ENCODE results near the gene LAMTOR2. TPM values are rescaled to one million over a fixed set of nuclear protein-coding genes. Genes with fewer than 3 reads are reported as not detected.

Gene LAMTOR2
- total RNA-seq, 1 experiment from 2014 or later = 49.4 TPM

- TF ChIP-seq, protein P1, sequence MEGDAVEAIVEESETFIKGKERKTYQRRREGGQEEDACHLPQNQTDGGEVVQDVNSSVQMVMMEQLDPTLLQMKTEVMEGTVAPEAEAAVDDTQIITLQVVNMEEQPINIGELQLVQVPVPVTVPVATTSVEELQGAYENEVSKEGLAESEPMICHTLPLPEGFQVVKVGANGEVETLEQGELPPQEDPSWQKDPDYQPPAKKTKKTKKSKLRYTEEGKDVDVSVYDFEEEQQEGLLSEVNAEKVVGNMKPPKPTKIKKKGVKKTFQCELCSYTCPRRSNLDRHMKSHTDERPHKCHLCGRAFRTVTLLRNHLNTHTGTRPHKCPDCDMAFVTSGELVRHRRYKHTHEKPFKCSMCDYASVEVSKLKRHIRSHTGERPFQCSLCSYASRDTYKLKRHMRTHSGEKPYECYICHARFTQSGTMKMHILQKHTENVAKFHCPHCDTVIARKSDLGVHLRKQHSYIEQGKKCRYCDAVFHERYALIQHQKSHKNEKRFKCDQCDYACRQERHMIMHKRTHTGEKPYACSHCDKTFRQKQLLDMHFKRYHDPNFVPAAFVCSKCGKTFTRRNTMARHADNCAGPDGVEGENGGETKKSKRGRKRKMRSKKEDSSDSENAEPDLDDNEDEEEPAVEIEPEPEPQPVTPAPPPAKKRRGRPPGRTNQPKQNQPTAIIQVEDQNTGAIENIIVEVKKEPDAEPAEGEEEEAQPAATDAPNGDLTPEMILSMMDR (IDR thresholded peaks at IDR 0.05; ENCODE audit: insufficient read depth in 1 of 2, low read depth in 1 of 2, low read length in 1 of 2, severe bottlenecking in 1 of 2, unreplicated experiment in 1 of 2) = no peak
- ChIA-PET CTCF (no interaction called here), POLR2A (no interaction called here)
- no peaks in the 10 kb centered on the region for H3K9me3 ChIP-seq
- H3K4me3 ChIP-seq (ENCODE audit: low read depth, low read length) = peak overlapping the region; percentile 86
- H3K27me3 ChIP-seq (replicated peaks; ENCODE audit: control insufficient read depth, insufficient read depth, low read length) = no peaks in the 10 kb centered on the region
- H3K36me3 ChIP-seq (ENCODE audit: control insufficient read depth, insufficient read depth, low read length) = no peaks in the 10 kb centered on the region
- no peaks in the 10 kb centered on the region for H3K9me3 Mint-ChIP-seq (ENCODE audit: unreplicated experiment)
- peaks cover 33% of the 10 kb centered on the region for H3K36me3 Mint-ChIP-seq (ENCODE audit: insufficient read depth, unreplicated experiment)
- no peaks in the 10 kb centered on the region for H3K27me3 Mint-ChIP-seq (ENCODE audit: insufficient read depth, unreplicated experiment)
- no peak for DNase-seq
- BruUV-seq (replicated peaks) = TSS peak; percentile 58
- H3K4me3 Mint-ChIP-seq (ENCODE audit: unreplicated experiment) = peak overlapping the region; percentile 98
- intact Hi-C loops (cut with micrococcal nuclease; ENCODE audit: unreplicated experiment) = loop anchor here (2.0 kb wide), 2 partner anchors 31 to 121 kb away; partner anchors contain the start of gene KHDC4
- no peaks in the 10 kb centered on the region for H3K4me1 Mint-ChIP-seq (ENCODE audit: low read depth, unreplicated experiment)
- H3K27ac Mint-ChIP-seq (ENCODE audit: unreplicated experiment) = peak overlapping the region; percentile 91
- peaks cover 14% of the 10 kb centered on the region for H3K4me1 ChIP-seq
Observed at GRCh38 chr1:156055281-156056048, 883 bp downstream of the LAMTOR2 start.

DNA sequence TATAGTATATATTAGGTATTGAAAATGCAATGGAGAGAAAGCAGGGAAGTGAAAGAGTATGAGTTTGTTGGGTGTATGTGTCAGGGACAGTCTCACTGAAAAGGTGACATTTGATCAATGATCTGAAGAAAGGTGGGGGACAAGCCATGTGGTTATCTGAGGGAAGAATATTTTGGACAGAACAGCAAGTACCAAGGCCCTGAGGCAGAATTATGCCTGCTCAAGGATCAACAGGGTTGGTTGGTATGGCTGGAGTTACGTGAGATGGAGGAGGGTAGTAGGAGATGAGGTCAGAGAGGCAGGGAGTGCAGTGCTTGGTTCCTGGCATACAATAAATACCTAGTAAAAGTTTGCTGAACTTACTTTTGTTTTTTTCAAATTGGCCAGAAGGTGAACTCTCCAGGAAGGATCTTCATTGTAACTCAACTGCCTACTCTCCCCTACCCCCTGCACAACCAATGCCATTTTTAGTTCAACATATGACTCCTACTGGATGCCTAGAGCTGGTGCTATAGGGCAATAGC, 1.8 kb downstream of the LAMTOR2 start:
- Mint-ChIP-seq H3K27me3 (ENCODE audit: insufficient read depth, unreplicated experiment) (no peaks in the 10 kb centered on the region), H3K4me3 (ENCODE audit: unreplicated experiment) (no peak overlapping the region), H3K27ac (ENCODE audit: unreplicated experiment) (no peak overlapping the region), H3K9me3 (ENCODE audit: unreplicated experiment) (no peaks in the 10 kb centered on the region), H3K4me1 (ENCODE audit: low read depth, unreplicated experiment) (no peaks in the 10 kb centered on the region), H3K36me3 (ENCODE audit: insufficient read depth, unreplicated experiment) (peaks cover 32% of the 10 kb centered on the region)
- no peaks in the 10 kb centered on the region for H3K27me3 ChIP-seq (replicated peaks; ENCODE audit: control insufficient read depth, insufficient read depth, low read length)
- DNase-seq = no peak
- no peaks in the 10 kb centered on the region for H3K9me3 ChIP-seq
- peaks cover 14% of the 10 kb centered on the region for H3K4me1 ChIP-seq
- H3K36me3 ChIP-seq (ENCODE audit: control insufficient read depth, insufficient read depth, low read length) = no peaks in the 10 kb centered on the region
- intact Hi-C loops (cut with micrococcal nuclease; ENCODE audit: unreplicated experiment) = no loop called here
- H3K4me3 ChIP-seq (ENCODE audit: low read depth, low read length) = no peak overlapping the region
- no TSS peak for BruUV-seq (replicated peaks)
- TF ChIP-seq, protein P1 (IDR thresholded peaks at IDR 0.05; ENCODE audit: insufficient read depth in 1 of 2, low read depth in 1 of 2, low read length in 1 of 2, severe bottlenecking in 1 of 2, unreplicated experiment in 1 of 2) = no peak
- CTCF ChIA-PET = no interaction called here
- POLR2A ChIA-PET = no interaction called here

- peaks cover 37% of the 10 kb centered on the region for H3K36me3 Mint-ChIP-seq (ENCODE audit: insufficient read depth, unreplicated experiment)
- no peaks in the 10 kb centered on the region for H3K27me3 Mint-ChIP-seq (ENCODE audit: insufficient read depth, unreplicated experiment)
- ChIA-PET POLR2A (interaction anchor here (0.6 to 1.6 kb wide), 4 partner anchors 10 to 69 kb away, joined by 3 to 5 read pairs (median 5); partner anchors contain the start of gene MEX3A), CTCF (interaction anchor here (1.4 to 2.1 kb wide), 2 partner anchors 69 to 123 kb away, joined by 4 to 7 read pairs; no protein-coding TSS in a partner anchor)
- peak within 1 kb of the TSS; percentile 98 for H3K27ac Mint-ChIP-seq (ENCODE audit: unreplicated experiment)
- H3K27me3 ChIP-seq (replicated peaks; ENCODE audit: control insufficient read depth, insufficient read depth, low read length) = no peaks in the 10 kb centered on the region
- no peaks in the 10 kb centered on the region for H3K9me3 ChIP-seq
- TSS peak; percentile 73 for BruUV-seq (replicated peaks)
- intact Hi-C loops (cut with micrococcal nuclease; ENCODE audit: unreplicated experiment) = no loop called here
- peaks cover 8% of the 10 kb centered on the region for H3K4me1 Mint-ChIP-seq (ENCODE audit: low read depth, unreplicated experiment)
- peak within 1 kb of the TSS; percentile 94 for H3K4me3 Mint-ChIP-seq (ENCODE audit: unreplicated experiment)
- H3K36me3 ChIP-seq (ENCODE audit: control insufficient read depth, insufficient read depth, low read length) = peaks cover 2% of the 10 kb centered on the region; the same call in 1 of the 2 replicates
- no peaks in the 10 kb centered on the region; the same call in 1 of the 2 replicates for H3K4me1 ChIP-seq
- H3K9me3 Mint-ChIP-seq (ENCODE audit: unreplicated experiment) = no peaks in the 10 kb centered on the region
- TF ChIP-seq, protein P1 (IDR thresholded peaks at IDR 0.05; ENCODE audit: insufficient read depth in 1 of 2, low read depth in 1 of 2, low read length in 1 of 2, severe bottlenecking in 1 of 2, unreplicated experiment in 1 of 2) = no peak
- DNase-seq = peak; percentile 91 to 93
- peak within 1 kb of the TSS; percentile 47 for H3K4me3 ChIP-seq (ENCODE audit: low read depth, low read length)
Observed at GRCh38 chr1:156060937-156061636, 6.5 kb downstream of the LAMTOR2 start, which contains the start of gene RAB25. RAB25 (plus strand) TSS chr1:156061160; CDS start chr1:156061401, 241 bp downstream.

Measured in Caco-2 (cell line).